ENCODE measurements around the gene STUM. TPM values are rescaled to one million over a fixed set of nuclear protein-coding genes. Genes with fewer than 3 reads are reported as not detected.

Gene STUM
- total RNA-seq, 2 experiments from 2014 or later: not detected

DNA sequence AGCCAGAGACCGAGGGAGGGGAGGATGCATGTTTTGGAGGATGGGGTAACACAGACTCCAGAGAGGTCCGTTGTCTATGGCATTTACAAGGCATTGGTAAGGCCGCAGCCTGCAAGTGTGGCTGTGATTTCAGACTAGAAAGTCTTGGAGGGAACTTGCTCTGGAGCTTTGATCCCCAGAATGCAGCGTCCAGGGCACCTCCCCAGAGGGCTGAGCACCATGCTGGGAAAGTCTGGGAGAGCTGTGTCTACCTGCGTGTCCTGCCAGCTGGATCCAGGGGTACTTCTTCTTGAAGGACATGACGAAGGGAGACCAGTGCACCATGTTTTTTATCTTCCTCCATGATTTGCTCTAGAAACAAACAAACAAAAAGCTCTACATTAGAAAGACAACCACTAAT lies 99.9 kb downstream of the STUM start:
- intact Hi-C loops (cut with micrococcal nuclease): no loop called here
- POLR2A ChIA-PET: interaction anchor here (0.5 to 0.6 kb wide), 2 partner anchors 91 to 579 kb away, joined by 3 to 4 read pairs; partner anchors contain the start of gene ITPKB
- no peaks in the 10 kb centered on the region for H3K27me3 Mint-ChIP-seq
- H3K4me3 Mint-ChIP-seq: no peak overlapping the region
- no peak for DNase-seq
- CTCF ChIA-PET: interaction anchor here (0.5 to 1.8 kb wide), 5 partner anchors 14 to 240 kb away, joined by 3 to 5 read pairs (median 5); no protein-coding TSS in a partner anchor
- H3K4me1 Mint-ChIP-seq (ENCODE audit: low read depth): peaks cover 59% of the 10 kb centered on the region
- peaks cover 34% of the 10 kb centered on the region for H3K36me3 Mint-ChIP-seq
- H3K9me3 Mint-ChIP-seq: no peaks in the 10 kb centered on the region
- peak overlapping the region; percentile 13 for H3K27ac Mint-ChIP-seq

GRCh38 chr1:226649244-226649643 lies 100.7 kb downstream of the STUM start:
- Mint-ChIP-seq H3K27ac (peak overlapping the region; percentile 13), H3K9me3 (no peaks in the 10 kb centered on the region), H3K27me3 (no peaks in the 10 kb centered on the region), H3K36me3 (peaks cover 32% of the 10 kb centered on the region), H3K4me3 (no peak overlapping the region), H3K4me1 (ENCODE audit: low read depth) (peaks cover 51% of the 10 kb centered on the region)
- DNase-seq: no peak
- CTCF ChIA-PET: interaction anchor here (0.7 to 1.4 kb wide), 3 partner anchors 129 to 178 kb away, joined by 3 read pairs; no protein-coding TSS in a partner anchor
- intact Hi-C loops (cut with micrococcal nuclease): no loop called here
- POLR2A ChIA-PET: no interaction called here

GRCh38 chr1:226649780-226650179 lies 101.2 kb downstream of the STUM start:
- peaks cover 30% of the 10 kb centered on the region for H3K36me3 Mint-ChIP-seq

GRCh38 chr1:226650236-226650841 lies 101.8 kb downstream of the STUM start:
- POLR2A ChIA-PET: interaction anchor here (1.0 kb wide), 1 partner anchor 18 kb away, joined by 3 read pairs; no protein-coding TSS in a partner anchor

More at GRCh38 chr1:226649780-226650179, 101.2 kb downstream of the STUM start:
- intact Hi-C loops (cut with micrococcal nuclease): no loop called here
- DNase-seq: peak; percentile 60
- Mint-ChIP-seq H3K9me3 (no peaks in the 10 kb centered on the region), H3K27me3 (no peaks in the 10 kb centered on the region), H3K4me3 (no peak overlapping the region), H3K4me1 (ENCODE audit: low read depth) (peaks cover 46% of the 10 kb centered on the region), H3K27ac (peak overlapping the region; percentile 31)
- ChIA-PET POLR2A (no interaction called here), CTCF (interaction anchor here (0.7 to 1.4 kb wide), 4 partner anchors 128 to 179 kb away, joined by 3 read pairs; no protein-coding TSS in a partner anchor)

DNA sequence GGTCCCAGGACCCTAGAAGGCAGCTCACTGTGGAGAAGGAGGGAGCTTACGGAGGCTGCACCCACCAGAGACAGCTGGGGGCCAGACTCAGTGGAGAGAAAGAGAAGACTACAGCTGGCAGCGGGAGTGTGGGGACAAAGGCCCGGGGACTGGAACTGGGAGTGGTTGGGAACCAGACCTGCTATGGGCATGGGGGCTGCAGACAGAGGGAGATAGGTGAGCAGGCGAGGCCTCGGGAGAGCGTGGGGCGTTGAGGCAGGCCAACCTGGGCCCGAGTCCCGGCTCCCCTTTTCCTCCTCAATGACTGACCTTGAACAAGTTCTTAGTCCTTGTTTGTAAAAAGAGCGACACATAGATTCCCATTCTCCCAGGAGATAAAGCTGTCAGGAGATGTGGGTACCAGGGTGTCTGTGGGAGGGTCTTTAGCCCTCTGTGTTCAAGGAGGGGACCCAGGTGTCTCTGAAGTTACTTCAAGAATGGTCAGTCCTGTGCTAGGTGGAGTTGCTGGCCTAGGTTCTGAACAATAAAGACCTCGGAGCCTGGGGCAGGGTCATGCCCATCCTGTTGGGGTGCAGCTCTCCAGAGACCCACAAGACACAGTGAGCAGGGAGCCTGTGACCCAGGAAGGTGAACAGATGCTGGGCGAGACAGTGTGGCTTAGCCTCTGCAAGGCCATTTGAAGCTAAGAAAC lies 102.6 kb downstream of the STUM start:
- ChIA-PET CTCF (interaction anchor here (0.6 to 2.4 kb wide), 3 partner anchors 9 to 67 kb away, joined by 3 to 11 read pairs (median 3); no protein-coding TSS in a partner anchor), POLR2A (interaction anchor here (1.0 kb wide), 1 partner anchor 17 kb away, joined by 3 read pairs; no protein-coding TSS in a partner anchor)
- Mint-ChIP-seq H3K4me1 (ENCODE audit: low read depth) (peaks cover 34% of the 10 kb centered on the region), H3K36me3 (peaks cover 24% of the 10 kb centered on the region), H3K4me3 (no peak overlapping the region), H3K27me3 (no peaks in the 10 kb centered on the region), H3K27ac (no peak overlapping the region), H3K9me3 (no peaks in the 10 kb centered on the region)
- intact Hi-C loops (cut with micrococcal nuclease): no loop called here
- DNase-seq: no peak

More at GRCh38 chr1:226650236-226650841, 101.8 kb downstream of the STUM start:
- intact Hi-C loops (cut with micrococcal nuclease): no loop called here
- no peak for DNase-seq
- Mint-ChIP-seq H3K4me3 (no peak overlapping the region), H3K27me3 (no peaks in the 10 kb centered on the region), H3K9me3 (no peaks in the 10 kb centered on the region), H3K4me1 (ENCODE audit: low read depth) (peaks cover 41% of the 10 kb centered on the region), H3K27ac (peak overlapping the region; percentile 31), H3K36me3 (peaks cover 27% of the 10 kb centered on the region)
- CTCF ChIA-PET: interaction anchor here (0.8 to 2.4 kb wide), 3 partner anchors 37 to 178 kb away, joined by 3 to 11 read pairs (median 3); no protein-coding TSS in a partner anchor

GRCh38 chr1:226651732-226652105 lies 103.2 kb downstream of the STUM start:
- Mint-ChIP-seq H3K27ac (no peak overlapping the region), H3K36me3 (peaks cover 18% of the 10 kb centered on the region), H3K9me3 (no peaks in the 10 kb centered on the region), H3K4me3 (no peak overlapping the region), H3K27me3 (no peaks in the 10 kb centered on the region), H3K4me1 (ENCODE audit: low read depth) (peaks cover 28% of the 10 kb centered on the region)
- ChIA-PET CTCF (interaction anchor here (0.6 to 2.4 kb wide), 3 partner anchors 9 to 67 kb away, joined by 3 to 11 read pairs (median 3); no protein-coding TSS in a partner anchor), POLR2A (no interaction called here)
- intact Hi-C loops (cut with micrococcal nuclease): loop anchor here (2.0 kb wide), 1 partner anchor 39 kb away; no protein-coding TSS in a partner anchor
- no peak for DNase-seq

- intact Hi-C loops (cut with micrococcal nuclease): loop anchor here (1.0 to 2.0 kb wide), 3 partner anchors 9 to 38 kb away; no protein-coding TSS in a partner anchor
- POLR2A ChIA-PET: interaction anchor here (1.5 to 1.9 kb wide), 2 partner anchors 9 to 30 kb away, joined by 8 to 9 read pairs; no protein-coding TSS in a partner anchor
- Mint-ChIP-seq H3K9me3 (no peaks in the 10 kb centered on the region), H3K4me3 (no peak overlapping the region), H3K36me3 (peaks cover 14% of the 10 kb centered on the region), H3K27me3 (no peaks in the 10 kb centered on the region), H3K4me1 (ENCODE audit: low read depth) (peaks cover 24% of the 10 kb centered on the region), H3K27ac (no peak overlapping the region)
- CTCF ChIA-PET: interaction anchor here (1.6 to 6.7 kb wide), 4 partner anchors 10 to 47 kb away, joined by 3 to 35 read pairs (median 14); no protein-coding TSS in a partner anchor
- DNase-seq: no peak
Measured at GRCh38 chr1:226652613-226653012, 104.0 kb downstream of the STUM start.

DNA sequence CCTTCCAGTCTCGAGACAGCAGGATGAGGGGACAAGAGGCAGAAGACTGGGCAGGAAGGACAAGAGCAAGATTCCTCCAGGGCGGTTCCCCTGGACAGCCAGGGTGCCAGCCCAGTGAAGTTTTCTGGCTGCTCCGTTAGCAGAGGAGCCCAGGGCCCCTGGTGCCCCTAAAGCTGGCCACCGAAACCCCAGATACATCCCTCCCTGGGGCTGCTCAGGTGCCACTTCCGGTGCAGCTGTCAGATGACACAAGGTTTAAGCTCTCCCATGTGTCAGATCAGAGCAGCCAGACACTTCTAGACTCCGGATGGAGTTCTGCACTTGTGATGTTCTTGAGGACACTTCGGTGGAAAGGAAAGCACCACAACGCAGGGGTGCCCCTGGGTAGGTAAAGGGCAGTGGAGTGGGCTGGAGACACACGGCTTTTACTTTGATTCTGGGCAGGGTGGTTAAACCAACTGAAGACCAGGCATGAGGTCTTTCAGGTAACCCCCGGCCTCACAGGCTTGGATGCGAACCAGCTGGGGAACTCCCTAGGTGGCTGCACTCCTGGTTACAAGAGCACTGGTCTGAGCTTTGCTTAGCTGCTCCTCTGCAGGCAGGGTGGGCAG lies 104.9 kb downstream of the STUM start:
- peaks cover 20% of the 10 kb centered on the region for H3K4me1 Mint-ChIP-seq (ENCODE audit: low read depth)
- peak; percentile 79 for DNase-seq
- H3K27me3 Mint-ChIP-seq: no peaks in the 10 kb centered on the region
- intact Hi-C loops (cut with micrococcal nuclease): loop anchor here (1.0 to 2.0 kb wide), 3 partner anchors 10 to 37 kb away; no protein-coding TSS in a partner anchor
- no peak overlapping the region for H3K27ac Mint-ChIP-seq
- H3K36me3 Mint-ChIP-seq: peaks cover 9% of the 10 kb centered on the region
- ChIA-PET CTCF (interaction anchor here (0.9 to 6.7 kb wide), 13 partner anchors 9 to 175 kb away, joined by 3 to 35 read pairs (median 4); no protein-coding TSS in a partner anchor), POLR2A (interaction anchor here (0.8 to 1.9 kb wide), 11 partner anchors 9 to 86 kb away, joined by 3 to 17 read pairs (median 4); partner anchors contain the start of gene ITPKB)
- peak overlapping the region; percentile 78 for H3K4me3 Mint-ChIP-seq
- H3K9me3 Mint-ChIP-seq: no peaks in the 10 kb centered on the region

DNA sequence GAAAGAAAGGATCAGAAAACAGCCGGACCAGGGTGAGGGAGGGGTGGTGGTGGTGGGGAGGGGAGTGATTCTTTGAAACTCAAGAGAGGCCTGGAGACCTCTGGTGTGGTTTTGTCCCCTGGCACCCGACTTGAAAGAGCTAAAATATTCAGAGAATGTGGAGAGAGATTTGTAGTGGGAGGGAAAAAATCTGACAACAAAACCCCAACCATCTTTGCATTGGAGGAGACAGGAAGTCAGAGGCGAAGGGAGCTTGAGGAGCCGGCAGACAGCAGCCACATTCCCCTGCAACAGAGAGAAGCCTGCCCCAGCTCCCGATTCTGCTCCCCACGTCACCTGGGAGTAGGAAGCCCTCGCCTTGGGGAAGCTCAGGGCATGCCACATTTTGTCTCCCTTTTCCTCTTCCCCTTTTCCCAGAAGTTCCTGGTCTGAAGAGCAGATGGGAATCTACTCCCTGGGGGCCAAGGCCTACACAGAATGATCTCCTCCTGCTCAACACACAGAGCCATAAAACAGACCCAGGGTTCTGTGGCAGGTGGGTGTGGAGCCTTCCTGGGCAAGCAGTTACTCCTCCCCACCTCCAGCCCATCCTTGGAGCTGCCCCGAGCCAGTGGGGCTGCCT lies 105.6 kb downstream of the STUM start:
- Mint-ChIP-seq H3K4me3 (peak overlapping the region; percentile 78), H3K36me3 (peaks cover 4% of the 10 kb centered on the region), H3K4me1 (ENCODE audit: low read depth) (peaks cover 19% of the 10 kb centered on the region), H3K27ac (no peak overlapping the region), H3K9me3 (no peaks in the 10 kb centered on the region), H3K27me3 (no peaks in the 10 kb centered on the region)
- ChIA-PET CTCF (interaction anchor here (1.0 to 6.7 kb wide), 12 partner anchors 8 to 174 kb away, joined by 3 to 35 read pairs (median 4); no protein-coding TSS in a partner anchor), POLR2A (interaction anchor here (1.0 to 1.9 kb wide), 10 partner anchors 9 to 85 kb away, joined by 3 to 17 read pairs (median 5); partner anchors contain the start of gene ITPKB)
- no peak for DNase-seq
- intact Hi-C loops (cut with micrococcal nuclease): no loop called here

DNA sequence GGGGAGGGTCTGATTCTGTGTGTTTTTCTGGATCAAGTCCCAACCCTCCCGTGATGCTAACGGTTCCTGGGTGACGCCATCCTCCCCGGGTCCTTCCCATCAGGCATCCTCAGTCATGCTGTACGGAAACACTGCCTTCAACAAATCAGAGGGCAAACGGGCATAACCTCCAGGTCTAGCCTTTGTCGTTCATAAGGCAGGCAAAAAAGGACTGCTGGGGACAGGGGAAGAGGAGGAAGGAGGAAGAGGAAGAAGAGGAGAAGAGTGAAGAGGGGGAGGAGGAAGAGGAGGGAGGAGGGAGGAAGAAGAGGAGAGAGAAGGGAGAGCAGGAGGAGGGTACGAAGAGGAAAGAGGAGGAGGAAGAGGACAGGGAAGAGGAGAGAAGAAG lies 106.1 kb downstream of the STUM start:
- Mint-ChIP-seq H3K4me1 (ENCODE audit: low read depth) (peaks cover 21% of the 10 kb centered on the region), H3K9me3 (no peaks in the 10 kb centered on the region), H3K4me3 (peak overlapping the region; percentile 78), H3K27ac (no peak overlapping the region), H3K36me3 (no peaks in the 10 kb centered on the region), H3K27me3 (no peaks in the 10 kb centered on the region)
- CTCF ChIA-PET: interaction anchor here (1.2 to 6.7 kb wide), 7 partner anchors 8 to 173 kb away, joined by 3 to 35 read pairs (median 7); no protein-coding TSS in a partner anchor
- POLR2A ChIA-PET: interaction anchor here (1.1 to 1.9 kb wide), 6 partner anchors 8 to 84 kb away, joined by 3 to 17 read pairs (median 6); partner anchors contain the start of gene ITPKB
- DNase-seq: no peak
- intact Hi-C loops (cut with micrococcal nuclease): no loop called here

All from activated CD4-positive, alpha-beta memory T cell treated with anti-CD3 and anti-CD28 coated beads for 36 hours (primary cell).